ENCODE results near the gene ANKH. TPM values are rescaled to one million over a fixed set of nuclear protein-coding genes. Genes with fewer than 3 reads are reported as not detected.

ANKH gene
- total and polyA plus RNA-seq, 2 of the 13 experiments (the other 11 are each of a cell fraction or from before 2014, with no cell fraction given) = 25.0 to 36.0 TPM

GRCh38 chr5:14879937-14880589 lies 8.5 kb upstream of the ANKH start (continued):
- TF ChIP-seq, protein P1, sequence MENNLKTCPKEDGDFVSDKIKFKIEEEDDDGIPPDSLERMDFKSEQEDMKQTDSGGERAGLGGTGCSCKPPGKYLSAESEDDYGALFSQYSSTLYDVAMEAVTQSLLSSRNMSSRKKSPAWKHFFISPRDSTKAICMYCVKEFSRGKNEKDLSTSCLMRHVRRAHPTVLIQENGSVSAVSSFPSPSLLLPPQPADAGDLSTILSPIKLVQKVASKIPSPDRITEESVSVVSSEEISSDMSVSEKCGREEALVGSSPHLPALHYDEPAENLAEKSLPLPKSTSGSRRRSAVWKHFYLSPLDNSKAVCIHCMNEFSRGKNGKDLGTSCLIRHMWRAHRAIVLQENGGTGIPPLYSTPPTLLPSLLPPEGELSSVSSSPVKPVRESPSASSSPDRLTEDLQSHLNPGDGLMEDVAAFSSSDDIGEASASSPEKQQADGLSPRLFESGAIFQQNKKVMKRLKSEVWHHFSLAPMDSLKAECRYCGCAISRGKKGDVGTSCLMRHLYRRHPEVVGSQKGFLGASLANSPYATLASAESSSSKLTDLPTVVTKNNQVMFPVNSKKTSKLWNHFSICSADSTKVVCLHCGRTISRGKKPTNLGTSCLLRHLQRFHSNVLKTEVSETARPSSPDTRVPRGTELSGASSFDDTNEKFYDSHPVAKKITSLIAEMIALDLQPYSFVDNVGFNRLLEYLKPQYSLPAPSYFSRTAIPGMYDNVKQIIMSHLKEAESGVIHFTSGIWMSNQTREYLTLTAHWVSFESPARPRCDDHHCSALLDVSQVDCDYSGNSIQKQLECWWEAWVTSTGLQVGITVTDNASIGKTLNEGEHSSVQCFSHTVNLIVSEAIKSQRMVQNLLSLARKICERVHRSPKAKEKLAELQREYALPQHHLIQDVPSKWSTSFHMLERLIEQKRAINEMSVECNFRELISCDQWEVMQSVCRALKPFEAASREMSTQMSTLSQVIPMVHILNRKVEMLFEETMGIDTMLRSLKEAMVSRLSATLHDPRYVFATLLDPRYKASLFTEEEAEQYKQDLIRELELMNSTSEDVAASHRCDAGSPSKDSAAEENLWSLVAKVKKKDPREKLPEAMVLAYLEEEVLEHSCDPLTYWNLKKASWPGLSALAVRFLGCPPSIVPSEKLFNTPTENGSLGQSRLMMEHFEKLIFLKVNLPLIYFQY (CRISPR knock-in tag; IDR thresholded peaks at IDR 0.05; ENCODE audit: borderline replicate concordance) = no peak
- TF ChIP-seq, protein P2, sequence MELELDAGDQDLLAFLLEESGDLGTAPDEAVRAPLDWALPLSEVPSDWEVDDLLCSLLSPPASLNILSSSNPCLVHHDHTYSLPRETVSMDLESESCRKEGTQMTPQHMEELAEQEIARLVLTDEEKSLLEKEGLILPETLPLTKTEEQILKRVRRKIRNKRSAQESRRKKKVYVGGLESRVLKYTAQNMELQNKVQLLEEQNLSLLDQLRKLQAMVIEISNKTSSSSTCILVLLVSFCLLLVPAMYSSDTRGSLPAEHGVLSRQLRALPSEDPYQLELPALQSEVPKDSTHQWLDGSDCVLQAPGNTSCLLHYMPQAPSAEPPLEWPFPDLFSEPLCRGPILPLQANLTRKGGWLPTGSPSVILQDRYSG (CRISPR knock-in tag; IDR thresholded peaks at IDR 0.05) = no peak
- no peak for TF ChIP-seq NFRKB (IDR thresholded peaks at IDR 0.05)
- TF ChIP-seq NR2F2 (IDR thresholded peaks at IDR 0.05; ENCODE audit: borderline replicate concordance, low read depth) = no peak
- TF ChIP-seq, protein P3, sequence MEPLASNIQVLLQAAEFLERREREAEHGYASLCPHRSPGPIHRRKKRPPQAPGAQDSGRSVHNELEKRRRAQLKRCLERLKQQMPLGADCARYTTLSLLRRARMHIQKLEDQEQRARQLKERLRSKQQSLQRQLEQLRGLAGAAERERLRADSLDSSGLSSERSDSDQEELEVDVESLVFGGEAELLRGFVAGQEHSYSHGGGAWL (CRISPR knock-in tag; IDR thresholded peaks at IDR 0.05) = no peak
- TF ChIP-seq SRF (IDR thresholded peaks at IDR 0.05; ENCODE audit: low read depth, low read length) = no peak
- TF ChIP-seq JDP2 (CRISPR knock-in tag; IDR thresholded peaks at IDR 0.05; ENCODE audit: borderline replicate concordance) = no peak
- no peak for TF ChIP-seq ZNF720 (CRISPR knock-in tag; IDR thresholded peaks at IDR 0.05)
- no peak for TF ChIP-seq ZNF503 (CRISPR knock-in tag; IDR thresholded peaks at IDR 0.05)
- TF ChIP-seq NAIF1 (CRISPR knock-in tag; IDR thresholded peaks at IDR 0.05; ENCODE audit: borderline replicate concordance) = no peak
- no peak for TF ChIP-seq TFE3 (CRISPR knock-in tag; IDR thresholded peaks at IDR 0.05)
- no peak for TF ChIP-seq TCF7 (IDR thresholded peaks at IDR 0.05; ENCODE audit: low read depth)
- no peak for TF ChIP-seq ZNF777 (CRISPR knock-in tag; IDR thresholded peaks at IDR 0.05)
- no peak for TF ChIP-seq ZNF883 (CRISPR knock-in tag; IDR thresholded peaks at IDR 0.05; ENCODE audit: not compliant biosample characterization)
- no peak for TF ChIP-seq ZNF788 (CRISPR knock-in tag; IDR thresholded peaks at IDR 0.05; ENCODE audit: borderline replicate concordance)
- no peak for TF ChIP-seq ZNF770 (CRISPR knock-in tag; IDR thresholded peaks at IDR 0.05)
- no peak for TF ChIP-seq U2AF1 (optimal IDR thresholded peaks at IDR 0.05; ENCODE audit: low read depth, low read length)
- no peak for TF ChIP-seq SOX13 (IDR thresholded peaks at IDR 0.05)
- TF ChIP-seq SOX13 (CRISPR knock-in tag; conservative IDR thresholded peaks at IDR 0.05 in 1 of 2, IDR thresholded peaks at IDR 0.05 in 1 of 2) = peak in 1 of 2 experiments; percentile 13; a peak in 1 of 4 replicates
